ENCODE measurements around the gene RIMBP3C.
"Not testable (repeated sequence)": the region's sequence is repeated elsewhere in the genome, so short reads cannot be mapped to it uniquely, and the experiment has no call there.

Gene RIMBP3C

GRCh38 chr22:21497984-21498383, 53.3 kb downstream of the RIMBP3C start:
- not testable (repeated sequence) for H3K4me3 ChIP-seq (replicated peaks; ENCODE audit: low read depth, low read length); DNase-seq (ENCODE audit: extremely low read depth, low read depth)
